Activated effector memory CD4-positive, alpha-beta T cell treated with Interleukin-2 at 50 U/mL for 16 hours (primary cell): ENCODE results near the gene DES.

ENCODE experiments used
- DNase-seq: peaks from one replicate; pipeline ENCODE4 v3.0.0-alpha.2; 2020

DES gene

GRCh38 chr2:219459460-219460311 is 41.5 kb downstream of the DES start:
- DNase-seq, result peak; percentile 11

DNA sequence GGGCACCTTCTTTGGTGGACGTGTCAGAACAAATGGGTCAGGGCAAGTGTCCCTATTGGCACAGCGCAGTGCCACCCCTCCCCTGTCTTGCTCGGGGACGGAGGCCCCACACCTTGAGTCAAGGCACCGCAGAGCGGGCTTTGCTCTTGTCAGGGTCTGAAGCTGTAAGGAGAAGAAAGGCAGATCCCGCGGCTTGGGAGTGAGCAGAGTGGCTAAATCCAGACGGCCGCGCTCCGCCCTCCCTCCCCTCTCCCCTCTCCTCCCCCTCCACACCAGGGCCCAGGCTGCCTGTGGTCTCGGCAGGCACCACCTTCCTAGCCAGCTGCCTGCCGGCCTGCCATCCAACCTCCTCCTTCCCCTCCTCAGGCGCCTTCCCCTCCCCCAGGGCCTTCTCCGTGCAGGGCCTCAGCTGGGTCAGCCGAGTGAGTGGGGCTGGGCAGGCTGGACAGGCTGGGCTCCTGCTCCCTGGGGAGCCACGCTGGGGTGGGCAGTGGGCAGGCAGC is 42.3 kb downstream of the DES start:
- no peak for DNase-seq

- no peak for DNase-seq
Observed at GRCh38 chr2:219461047-219461514, 42.9 kb downstream of the DES start.

DNA sequence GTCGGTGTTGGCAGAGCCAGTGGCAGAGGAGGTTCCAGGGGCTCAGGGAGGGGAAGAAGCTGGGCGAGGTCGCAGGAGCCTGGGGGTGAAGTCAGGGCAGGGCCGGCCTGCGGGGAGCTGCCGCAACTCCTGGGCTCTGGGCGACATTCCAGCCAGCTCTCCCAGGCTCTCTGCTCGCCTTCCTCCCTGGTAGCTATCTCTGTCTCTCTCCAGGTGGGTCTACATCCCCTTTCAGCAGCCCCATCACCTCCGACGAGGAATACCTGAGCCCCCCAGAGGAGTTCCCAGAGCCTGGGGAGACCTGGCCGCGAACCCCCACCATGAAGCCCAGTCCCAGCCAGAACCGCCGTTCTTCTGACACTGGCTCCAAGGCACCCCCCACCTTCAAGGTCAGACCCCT is 43.5 kb downstream of the DES start:
- DNase-seq, result no peak

- DNase-seq, result no peak
Observed at GRCh38 chr2:219462349-219462748, 44.2 kb downstream of the DES start.

GRCh38 chr2:219464286-219465032 is 46.3 kb downstream of the DES start:
- no peak for DNase-seq

DNA sequence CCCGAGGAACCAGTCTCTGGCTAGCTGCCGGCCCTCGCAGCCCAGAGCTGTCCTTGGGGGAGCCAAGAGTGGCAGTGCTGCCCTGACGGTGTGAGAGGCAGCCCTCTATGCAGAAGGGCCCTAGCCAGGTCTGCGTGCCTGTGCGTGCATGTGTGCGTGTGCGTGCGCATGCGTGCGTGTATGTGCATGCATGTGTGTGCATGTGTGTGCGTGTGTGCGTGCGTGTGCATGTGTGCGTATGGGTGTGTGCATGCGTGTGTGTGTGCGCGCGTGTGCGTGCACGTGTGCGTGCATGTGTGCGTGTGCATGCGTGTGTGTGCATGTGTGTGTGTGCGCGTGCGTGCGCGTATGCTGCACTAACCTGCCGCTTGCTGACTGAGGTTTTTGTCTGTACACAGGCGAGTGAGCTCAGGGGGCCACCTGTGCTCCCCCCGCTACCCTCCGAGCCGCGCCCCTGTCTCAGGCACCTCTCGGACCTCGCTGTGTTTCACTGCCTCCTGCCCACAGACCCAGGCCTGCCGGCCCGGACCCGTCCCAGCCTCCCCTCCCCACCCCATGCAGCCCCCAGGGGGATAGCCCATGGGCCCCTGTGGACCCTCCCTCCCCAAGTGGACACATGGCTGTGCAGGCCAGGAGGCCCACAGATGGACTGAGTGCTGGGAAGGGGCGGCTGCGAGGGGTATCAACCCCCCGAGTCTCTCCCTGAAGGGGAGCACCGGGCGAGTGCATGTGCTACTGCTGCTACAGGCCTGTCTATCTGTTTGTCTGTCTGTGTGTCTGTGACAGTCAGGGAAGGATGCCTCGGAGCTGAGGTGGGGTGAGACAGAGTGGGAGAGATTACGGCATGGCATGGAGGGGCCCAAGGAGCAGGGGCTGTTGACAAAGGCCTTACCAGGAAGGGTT is 47.7 kb downstream of the DES start:
- no peak for DNase-seq

DNA sequence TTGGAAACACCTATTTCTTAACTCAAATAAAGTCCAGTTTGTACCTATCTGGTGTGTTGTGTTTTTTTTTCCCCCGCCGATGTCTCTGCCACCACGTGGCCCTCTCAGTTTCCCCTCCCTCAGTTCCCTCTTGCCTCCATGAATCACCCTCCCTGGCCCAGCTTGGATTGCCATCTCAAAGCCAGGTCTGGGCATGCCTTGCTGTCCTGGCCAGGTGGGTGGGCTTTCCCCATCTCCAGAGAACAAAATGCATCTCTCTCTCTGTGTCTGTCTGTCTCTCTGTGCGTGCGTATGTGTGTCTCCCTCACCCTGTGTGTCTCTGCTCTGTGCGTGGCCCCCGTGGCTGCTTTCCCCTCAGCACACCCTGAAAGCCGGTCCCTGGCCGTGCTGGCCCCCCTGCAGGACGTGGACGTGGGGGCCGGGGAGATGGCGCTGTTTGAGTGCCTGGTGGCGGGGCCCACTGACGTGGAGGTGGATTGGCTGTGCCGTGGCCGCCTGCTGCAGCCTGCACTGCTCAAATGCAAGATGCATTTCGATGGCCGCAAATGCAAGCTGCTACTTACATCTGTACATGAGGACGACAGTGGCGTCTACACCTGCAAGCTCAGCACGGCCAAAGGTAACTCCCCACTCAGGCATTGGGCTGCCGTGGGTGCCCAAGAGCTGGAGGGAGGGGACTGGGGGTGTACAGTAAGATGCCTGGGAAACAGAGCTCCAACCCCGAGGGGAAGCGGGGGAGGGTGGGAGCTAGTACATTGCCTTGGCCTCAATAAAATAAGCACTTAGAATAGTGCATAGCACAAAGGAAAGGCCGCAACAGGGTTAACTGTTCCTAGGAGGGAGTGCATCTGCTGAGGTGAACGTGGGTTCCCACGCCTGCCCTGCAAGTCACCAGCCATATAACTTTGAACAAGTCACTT is 48.9 kb downstream of the DES start:
- DNase-seq, result no peak

DNA sequence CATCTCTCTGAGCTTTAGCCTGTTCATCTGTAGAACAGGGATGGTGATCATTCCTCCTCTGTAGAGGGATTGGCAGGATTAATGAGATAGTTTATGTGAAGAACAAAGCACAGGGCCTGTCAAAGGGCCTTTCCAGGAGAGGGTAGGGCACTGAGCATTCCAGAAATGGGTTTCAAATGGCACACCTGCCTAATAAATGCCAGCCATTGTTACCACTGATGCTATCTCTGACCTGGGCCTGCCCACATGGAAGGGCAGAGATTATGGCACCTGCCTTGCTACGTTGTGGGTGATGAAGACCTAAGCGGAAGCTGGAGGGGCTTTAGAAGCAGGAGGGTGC is 49.5 kb downstream of the DES start:
- DNase-seq, result no peak

DNA sequence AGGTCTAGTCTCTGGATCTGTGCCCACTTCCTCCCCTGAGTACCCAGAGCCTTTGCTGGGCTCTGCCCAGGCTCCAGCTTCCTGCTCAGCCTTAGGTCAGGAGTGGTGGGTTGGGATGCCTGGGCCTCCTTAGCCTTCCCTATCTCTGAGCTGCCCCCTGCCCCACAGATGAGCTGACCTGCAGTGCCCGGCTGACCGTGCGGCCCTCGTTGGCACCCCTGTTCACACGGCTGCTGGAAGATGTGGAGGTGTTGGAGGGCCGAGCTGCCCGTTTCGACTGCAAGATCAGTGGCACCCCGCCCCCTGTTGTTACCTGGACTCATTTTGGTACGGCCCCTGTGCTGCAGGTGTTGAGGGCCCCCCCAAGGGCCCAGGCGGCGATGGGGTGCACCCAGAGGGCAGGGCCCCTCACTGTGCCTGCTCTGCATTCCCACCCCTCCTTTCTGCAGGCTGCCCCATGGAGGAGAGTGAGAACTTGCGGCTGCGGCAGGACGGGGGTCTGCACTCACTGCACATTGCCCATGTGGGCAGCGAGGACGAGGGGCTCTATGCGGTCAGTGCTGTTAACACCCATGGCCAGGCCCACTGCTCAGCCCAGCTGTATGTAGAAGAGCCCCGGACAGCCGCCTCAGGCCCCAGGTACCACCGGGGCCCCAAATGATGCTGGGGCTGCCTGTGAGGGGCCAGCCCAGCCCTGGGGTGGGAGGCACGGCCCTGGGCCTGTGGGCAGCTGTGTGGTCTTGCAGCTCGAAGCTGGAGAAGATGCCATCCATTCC is 50.4 kb downstream of the DES start:
- DNase-seq, result no peak

DNA sequence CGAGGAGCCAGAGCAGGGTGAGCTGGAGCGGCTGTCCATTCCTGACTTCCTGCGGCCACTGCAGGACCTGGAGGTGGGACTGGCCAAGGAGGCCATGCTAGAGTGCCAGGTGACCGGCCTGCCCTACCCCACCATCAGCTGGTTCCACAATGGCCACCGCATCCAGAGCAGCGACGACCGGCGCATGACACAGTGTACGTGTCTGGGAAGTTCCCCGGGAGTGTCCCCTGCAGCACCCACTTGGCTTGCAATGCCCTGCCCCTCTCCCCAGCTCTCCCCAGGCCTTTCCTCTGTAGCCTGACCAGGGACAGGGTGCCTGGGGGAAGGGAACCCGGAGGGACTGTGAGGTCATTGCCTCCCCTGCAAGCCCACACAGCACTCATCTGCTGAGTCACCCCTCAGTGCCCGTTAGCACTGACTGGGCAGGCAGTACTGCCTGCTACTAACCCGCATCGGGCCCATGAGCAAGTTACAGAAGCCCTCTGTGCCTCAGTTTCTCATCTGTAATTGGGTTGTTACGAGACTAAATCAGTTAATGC is 51.1 kb downstream of the DES start:
- DNase-seq, result no peak

DNA sequence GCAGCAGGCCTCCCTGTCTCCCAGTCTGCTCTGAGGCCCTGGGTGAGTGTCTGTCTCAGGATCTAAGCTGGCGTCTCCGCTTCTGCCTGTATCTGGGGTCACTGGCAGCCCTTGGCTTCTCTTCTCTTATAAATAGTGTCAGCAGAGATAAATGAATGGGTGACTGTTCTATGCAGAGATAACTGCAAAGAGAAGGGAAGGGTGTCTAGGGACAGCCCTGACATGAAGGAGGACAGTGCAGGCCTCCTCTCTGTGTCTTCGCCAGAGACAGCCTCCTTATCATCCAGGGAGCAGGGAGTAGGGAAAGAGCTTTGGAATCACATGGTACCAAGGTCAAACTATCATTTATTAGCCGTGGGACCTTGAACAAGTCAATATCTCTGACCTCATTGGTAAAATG is 52.3 kb downstream of the DES start:
- no peak for DNase-seq

DNA sequence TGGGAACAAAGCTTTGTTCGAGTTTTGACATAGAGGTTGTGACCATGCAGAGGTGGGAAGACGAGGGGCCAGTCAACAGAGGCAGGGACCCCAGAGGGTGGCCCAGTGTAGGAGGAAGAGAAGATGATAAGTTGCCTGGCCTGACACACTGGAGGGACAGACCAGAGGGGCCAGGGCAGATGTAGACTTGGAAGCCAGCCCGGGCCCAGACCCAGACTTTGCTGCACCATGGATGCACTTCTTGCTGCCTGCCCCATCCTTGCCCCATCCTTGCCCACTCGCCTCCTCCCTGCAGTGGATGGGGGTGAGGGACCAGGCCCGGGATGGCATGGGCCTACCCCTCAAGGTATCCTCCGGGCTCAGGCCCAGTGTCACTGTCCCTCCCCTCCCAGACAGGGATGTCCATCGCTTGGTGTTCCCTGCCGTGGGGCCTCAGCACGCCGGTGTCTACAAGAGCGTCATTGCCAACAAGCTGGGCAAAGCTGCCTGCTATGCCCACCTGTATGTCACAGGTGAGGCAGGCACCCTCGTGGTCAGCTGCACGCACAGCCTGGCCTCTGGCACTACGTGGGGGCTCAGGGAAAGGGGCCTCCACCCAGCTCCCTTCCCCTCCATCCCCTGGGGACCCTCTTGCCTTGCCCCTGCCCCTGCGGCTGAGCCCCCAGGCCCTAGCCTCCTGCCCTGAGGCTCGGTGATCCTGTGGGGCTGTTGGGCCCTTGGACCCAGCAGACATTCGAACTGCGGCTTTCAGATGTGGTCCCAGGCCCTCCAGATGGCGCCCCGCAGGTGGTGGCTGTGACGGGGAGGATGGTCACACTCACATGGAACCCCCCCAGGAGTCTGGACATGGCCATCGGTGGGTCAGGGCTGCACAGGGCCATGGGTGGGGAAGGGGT is 53.5 kb downstream of the DES start:
- DNase-seq, result no peak

GRCh38 chr2:219472629-219473187 is 54.5 kb downstream of the DES start:
- no peak for DNase-seq

- no peak for DNase-seq
Observed at GRCh38 chr2:219473511-219473910, 55.3 kb downstream of the DES start.

- no peak for DNase-seq
Observed at GRCh38 chr2:219474285-219475060, 56.3 kb downstream of the DES start.

DNA sequence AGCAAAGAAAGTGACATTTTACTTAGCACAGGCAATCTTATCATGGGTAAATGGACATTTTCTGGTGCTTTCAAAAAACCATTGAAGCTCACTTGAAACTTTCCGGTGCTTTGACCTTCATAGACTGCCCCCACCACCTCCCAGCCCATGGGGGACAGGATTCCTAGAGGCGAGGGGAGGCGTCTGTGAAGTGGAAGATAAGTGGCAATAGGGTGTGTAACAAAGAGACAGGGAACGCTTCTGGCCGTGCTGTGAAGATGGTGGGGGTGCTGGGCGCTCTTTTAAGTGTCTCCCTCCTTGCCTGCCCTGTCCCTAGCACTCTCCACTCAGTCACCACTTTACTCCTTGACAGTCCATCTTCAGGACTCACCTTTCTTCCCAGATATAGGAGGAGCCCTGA is 57.1 kb downstream of the DES start:
- no peak for DNase-seq
